ENCODE results near the gene NOXRED1.

NOXRED1 gene

GRCh38 chr14:77407158-77407557 lies 16.2 kb downstream of the NOXRED1 start:
- no peak for DNase-seq

GRCh38 chr14:77406718-77407117 lies 16.6 kb downstream of the NOXRED1 start:
- DNase-seq, result no peak

GRCh38 chr14:77406086-77406485 lies 17.2 kb downstream of the NOXRED1 start:
- no peak for DNase-seq

GRCh38 chr14:77403768-77404167 lies 19.6 kb downstream of the NOXRED1 start:
- DNase-seq, result no peak

GRCh38 chr14:77400216-77400615 lies 23.1 kb downstream of the NOXRED1 start:
- no peak for DNase-seq

- DNase-seq, result no peak
These were observed 33.1 kb downstream of the NOXRED1 start for GRCh38 chr14:77390188-77390587.

GRCh38 chr14:77378701-77379100 lies 44.6 kb downstream of the NOXRED1 start:
- DNase-seq, result no peak

GRCh38 chr14:77377502-77377844 lies 45.9 kb downstream of the NOXRED1 start:
- DNase-seq, result no peak

- peak; percentile 61 to 83 (median 75) for DNase-seq
These were observed 46.4 kb downstream of the NOXRED1 start, which contains the start of the genes SAMD15 and TMED8 for GRCh38 chr14:77376771-77377501. Gene SAMD15, plus strand, starts transcription at chr14:77377379. Its CDS starts 40 bp downstream, at chr14:77377419. Gene TMED8, minus strand, starts transcription at chr14:77377094. Its CDS starts 41 bp downstream, at chr14:77377053.

GRCh38 chr14:77375973-77376770 lies 47.2 kb downstream of the NOXRED1 start:
- DNase-seq, result peak in 4 of 5 donors; percentile 8 to 39 (median 14)

GRCh38 chr14:77375164-77375950 lies 48.0 kb downstream of the NOXRED1 start:
- DNase-seq, result no peak

- DNase-seq, result no peak
These were observed 51.0 kb downstream of the NOXRED1 start for GRCh38 chr14:77372304-77372841.

- no peak for DNase-seq
These were observed 54.0 kb downstream of the NOXRED1 start for GRCh38 chr14:77369285-77369684.

GRCh38 chr14:77364146-77364545 lies 59.2 kb downstream of the NOXRED1 start:
- no peak for DNase-seq

GRCh38 chr14:77359626-77360025 lies 63.7 kb downstream of the NOXRED1 start:
- DNase-seq, result no peak

GRCh38 chr14:77356899-77357298 lies 66.4 kb downstream of the NOXRED1 start:
- no peak for DNase-seq

GRCh38 chr14:77355811-77356210 lies 67.5 kb downstream of the NOXRED1 start:
- DNase-seq, result no peak

- no peak for DNase-seq
These were observed 69.7 kb downstream of the NOXRED1 start for GRCh38 chr14:77353469-77354141.

GRCh38 chr14:77347751-77348150 lies 75.6 kb downstream of the NOXRED1 start:
- no peak for DNase-seq

- DNase-seq, result no peak
These were observed 76.8 kb downstream of the NOXRED1 start for GRCh38 chr14:77346495-77346894.

- DNase-seq, result no peak
These were observed 78.8 kb downstream of the NOXRED1 start for GRCh38 chr14:77344377-77344996.

Measured in T-helper 1 cell (primary cell).